GM04504 (cell line): ENCODE data around the gene NEK8.
A peak's percentile ranks its signal among the peaks of the same experiment; 100 is the strongest.
"Not testable (repeated sequence)": the region's sequence is repeated elsewhere in the genome, so short reads cannot be mapped to it uniquely, and the experiment has no call there.

Experiments
- DNase-seq: peaks from one replicate; pipeline ENCODE4 v3.0.0-alpha.2; 2012; ENCODE audit warnings: low read depth

NEK8 gene

DNA sequence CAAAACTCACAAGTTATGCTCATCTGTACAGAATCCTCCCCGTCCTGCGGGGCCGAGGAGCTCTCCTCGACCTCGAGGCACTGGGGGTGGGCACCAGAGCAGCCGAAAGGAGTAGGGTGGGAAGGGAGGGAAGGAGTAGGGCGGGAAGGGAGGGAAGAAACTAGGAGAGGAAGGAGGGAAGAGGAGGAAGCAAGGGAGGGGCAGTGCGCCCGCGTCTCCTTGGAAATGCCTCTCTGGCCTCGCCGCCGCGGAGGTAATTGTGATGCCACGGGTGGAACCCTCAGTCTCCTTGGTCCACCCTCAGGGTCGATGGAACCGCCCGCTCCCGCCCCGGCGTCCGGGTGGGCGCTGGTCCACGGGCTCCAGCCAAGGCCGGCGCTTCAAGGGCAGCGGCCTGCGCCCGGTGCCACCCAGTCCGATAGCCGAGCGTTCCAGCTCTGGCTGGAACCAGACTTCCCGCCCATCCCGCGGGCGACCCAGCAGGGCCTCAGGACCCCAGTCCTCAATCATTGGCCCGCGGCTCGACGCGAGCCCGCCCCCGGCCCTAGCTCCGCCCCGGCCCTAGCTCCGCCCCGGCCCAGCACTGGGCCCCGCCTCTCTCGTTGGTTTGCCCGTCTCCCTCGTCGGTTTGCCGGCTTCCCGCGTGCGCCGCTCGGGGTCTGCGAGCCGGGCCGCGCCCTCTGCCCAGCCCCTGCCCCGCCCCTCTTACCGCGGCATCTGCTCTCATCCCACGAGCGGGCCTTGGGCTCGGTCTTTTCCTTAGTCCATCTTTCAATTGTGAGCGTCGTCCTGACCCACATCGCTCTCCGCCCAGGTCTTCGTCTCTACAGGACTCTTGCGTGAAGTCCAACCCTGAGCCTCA, 17.5 kb upstream of the NEK8 start:
- DNase-seq: peak; percentile 68

DNA sequence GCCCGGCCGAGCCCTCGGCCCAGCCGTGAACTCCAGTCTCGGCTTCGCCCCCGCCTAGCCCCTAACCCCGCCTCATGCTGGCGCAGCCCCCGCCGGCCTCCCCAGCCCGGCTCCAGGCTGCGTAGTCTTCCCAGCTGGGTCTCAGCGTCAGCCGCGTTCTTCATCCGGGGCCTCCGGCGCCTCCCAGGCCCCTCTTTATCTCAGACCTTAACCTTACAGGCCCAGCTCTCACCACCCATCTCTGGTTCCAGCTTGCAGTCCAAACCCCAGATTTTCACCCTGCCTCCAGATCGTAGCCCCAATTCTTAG, 16.9 kb upstream of the NEK8 start, which contains the start of gene PROCA1:
Gene PROCA1 (minus strand): TSS at position 166 of the 309 bp plus-strand sequence. CDS start 228 bp downstream, outside the sequence.
- DNase-seq: no peak

DNA sequence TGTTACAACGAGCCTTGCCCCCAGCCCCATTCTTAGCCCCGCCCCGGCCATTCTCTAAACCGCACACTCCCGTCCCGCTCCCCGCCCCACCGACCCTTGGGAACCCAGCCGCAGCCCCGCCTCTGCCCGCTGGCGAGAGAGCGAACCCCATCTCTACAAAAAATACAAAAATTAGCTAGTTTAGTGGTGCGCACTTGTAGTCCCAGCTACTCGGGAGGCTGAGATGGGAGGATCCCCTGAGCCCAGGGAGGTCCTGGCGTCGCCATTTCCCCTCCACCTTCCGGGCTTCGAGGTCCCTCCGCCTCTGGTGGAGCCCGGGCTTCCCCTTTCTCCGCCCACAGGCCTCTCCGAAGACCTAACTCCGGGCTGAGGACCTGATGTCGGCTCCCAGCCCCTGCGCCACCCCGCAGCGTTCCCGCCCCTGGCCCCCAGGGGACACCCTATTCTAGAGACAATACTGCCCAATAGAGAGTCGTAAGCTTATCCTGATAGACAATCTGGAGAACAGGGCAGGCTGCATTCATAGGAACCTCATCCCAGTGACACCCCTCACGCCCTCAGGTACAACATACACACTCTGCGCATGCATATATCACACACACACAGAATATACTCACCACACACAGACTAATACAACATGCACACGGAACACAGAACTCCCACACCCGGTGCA, 16.4 kb upstream of the NEK8 start:
- no peak for DNase-seq

DNA sequence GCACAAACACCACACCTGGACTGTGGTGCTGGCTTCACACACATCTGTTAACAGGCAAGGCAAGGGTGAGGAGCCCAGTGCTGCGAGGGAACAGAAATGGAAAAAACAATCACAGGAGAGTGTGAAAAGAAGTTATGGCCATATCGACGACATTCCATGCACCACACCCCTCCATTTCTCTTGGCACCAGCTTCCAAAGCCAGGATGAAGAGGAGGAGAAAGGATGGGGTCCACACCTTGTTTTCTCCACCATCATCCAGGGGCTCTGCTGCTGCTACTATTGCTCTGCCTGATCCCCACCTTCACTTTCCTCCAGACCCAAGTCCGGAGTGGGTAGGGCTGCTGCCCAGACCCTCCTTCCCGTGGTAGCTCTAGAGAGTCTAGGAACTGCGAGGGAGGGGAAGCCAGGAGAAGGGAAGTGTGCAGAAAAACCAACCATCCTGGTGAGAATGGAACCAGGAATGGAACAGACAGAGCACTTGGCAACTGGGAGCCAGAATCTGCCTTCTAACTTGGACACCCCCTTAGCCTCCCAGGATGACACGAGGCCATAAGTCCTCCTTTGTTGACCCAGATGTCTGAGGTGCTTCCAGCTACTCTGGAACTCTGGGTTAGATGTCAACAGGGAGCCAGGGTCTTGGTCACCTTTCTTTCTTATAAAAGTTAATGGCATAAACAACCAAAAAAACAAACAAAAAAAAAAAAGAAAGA, 15.7 kb upstream of the NEK8 start:
- DNase-seq: no peak

DNA sequence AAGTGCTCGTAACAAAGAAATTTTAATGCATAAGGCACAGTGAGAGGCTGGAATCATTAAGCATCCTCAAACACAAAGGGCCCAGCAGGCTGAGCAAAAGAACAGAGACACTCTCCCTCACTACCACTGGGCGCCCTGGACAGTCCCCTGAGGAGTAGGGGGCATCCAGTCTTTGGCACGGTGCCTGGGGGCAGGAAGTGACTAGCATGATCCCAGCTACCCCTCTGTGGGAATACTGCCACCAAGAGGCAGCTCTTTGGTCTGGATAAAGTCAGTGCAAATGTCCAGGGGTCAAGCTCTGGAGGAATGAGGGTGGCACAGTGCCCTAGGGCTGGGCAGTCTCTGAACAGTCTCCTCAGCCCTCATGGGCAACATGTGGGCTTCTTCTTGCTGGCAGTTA, 14.3 kb upstream of the NEK8 start:
- no peak for DNase-seq

DNA sequence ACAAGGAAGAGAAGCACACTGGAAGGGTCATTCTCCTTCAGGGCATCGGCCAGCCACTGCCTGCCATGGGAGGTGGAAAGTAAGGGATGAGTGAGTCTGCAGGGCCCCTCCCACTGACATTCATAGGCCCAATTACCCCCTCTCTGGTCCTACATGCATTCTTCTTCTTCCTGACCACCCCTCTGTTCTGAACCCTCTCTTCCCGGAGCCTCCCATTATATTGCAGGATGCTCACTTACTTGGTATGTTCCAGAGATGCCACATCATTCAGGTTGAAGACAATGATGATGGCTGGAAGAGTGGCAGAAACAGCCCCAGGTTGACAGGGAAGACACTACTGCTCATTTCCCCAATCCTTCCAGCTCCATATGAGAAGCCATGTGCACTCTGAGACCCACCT, 13.4 kb upstream of the NEK8 start:
- DNase-seq: no peak

DNA sequence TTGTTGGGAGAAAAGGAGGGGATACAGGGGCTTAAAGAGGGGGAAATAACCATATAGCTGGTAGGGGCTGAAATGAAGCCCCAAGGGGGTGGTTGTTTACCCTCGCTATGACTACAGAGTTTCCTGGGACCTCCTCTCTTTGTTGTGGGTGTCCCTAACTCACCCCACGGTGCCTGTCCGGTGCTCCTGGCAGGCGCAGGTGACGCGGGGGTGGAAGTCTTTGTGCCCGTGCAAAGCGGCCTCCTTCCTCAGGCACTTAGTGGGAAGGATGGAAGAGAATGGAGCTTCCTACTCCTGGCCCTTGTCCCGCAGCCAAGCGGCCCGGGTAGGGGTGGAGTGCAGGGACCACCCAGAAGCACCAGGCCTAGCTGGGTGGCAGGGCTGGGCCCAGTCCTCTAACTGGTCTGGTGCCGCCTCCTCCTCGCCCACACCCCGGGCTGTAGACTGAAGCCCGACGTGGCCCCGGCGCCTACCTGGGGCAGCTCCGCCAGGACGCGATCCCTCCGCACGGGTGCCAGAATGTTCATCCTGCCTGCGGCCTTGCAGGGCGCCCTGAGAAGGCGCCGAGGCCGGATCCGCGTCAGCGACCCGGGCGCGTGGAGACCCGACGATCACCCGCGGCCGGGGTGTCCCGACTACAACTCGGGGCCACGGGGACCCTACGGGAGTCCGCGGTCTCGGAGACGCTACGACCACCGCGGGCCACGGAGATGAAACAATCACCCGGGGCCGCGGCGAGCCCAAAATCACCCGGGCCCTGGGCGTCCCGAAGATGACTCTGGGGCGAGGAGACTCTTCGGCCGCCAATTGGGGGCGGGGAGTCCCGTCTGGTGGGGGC, 11.6 kb upstream of the NEK8 start:
- peak; percentile 10 for DNase-seq

DNA sequence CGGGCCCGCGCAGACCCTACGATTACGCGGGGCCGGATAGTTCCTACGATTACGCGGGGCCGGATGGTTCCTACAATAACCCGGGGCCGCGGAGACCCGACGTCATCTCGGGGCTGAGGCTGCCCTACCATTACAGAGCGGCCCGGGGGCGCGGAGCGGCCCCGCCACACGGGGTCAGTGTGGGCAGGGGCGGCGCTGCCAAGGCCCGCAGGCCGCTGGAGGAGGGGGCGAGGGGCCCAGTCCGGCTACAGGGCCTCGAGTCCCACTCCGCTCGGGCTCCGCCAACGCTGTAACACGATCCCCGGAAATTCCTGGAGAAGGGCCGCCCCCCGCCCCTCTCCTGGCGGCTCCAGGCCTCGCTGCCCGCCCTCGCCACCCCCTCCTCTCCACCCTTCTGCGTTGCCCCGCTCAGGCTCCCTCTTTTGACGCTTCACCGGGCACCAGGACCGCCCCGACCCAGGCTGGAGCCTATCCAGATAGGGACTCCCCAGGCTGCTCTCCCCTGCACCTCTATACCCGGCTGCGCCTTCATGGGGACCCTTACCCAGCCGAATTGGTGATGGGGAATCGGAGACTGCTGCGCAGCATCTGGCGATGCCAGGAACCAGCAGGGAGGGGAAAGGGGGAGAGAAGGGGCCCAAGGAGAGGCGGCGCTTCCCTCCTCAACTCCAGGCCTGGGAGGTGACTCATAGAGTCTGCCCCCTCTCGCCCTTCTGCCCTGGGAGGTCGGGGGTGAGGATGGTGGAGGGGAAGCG, 10.8 kb upstream of the NEK8 start, which contains the start of gene RAB34:
Gene RAB34 (minus strand): TSS at position 291 of the 755 bp plus-strand sequence. CDS start 602 bp downstream, outside the sequence.
- peak; percentile 73 for DNase-seq

DNA sequence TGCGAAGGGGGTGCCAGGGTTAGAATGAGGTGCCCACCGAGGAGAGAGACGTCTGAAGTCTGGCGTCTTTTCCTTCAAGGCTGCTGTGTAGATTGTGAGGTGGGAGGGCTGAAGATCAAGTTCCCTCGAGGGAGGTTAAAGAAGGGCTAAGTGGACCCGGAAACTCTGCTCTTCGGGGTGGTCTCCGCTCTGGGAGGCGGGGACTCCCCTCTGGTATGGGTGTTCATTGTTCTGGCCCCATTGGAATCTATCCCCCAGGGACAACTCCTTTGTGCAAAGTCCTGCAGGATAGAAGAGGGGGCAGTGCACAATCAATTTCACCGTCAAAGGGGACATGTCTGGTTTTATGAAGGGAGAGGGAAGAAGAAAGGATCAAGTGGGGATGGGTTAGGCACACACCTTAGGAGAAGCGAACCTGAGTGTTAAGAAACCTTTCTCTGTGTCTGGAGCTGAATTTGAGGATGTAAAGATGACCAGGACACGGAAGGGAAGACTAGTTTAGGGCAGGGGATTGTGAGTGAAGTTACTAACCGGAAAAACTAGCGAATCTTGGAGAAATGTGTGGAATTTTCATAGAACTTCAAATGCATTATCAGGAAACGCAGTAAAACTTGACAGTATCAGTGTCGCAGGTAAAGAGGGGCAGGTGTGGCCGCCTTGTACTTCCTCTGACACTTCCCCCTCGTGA, 10.1 kb upstream of the NEK8 start:
- no peak for DNase-seq

DNA sequence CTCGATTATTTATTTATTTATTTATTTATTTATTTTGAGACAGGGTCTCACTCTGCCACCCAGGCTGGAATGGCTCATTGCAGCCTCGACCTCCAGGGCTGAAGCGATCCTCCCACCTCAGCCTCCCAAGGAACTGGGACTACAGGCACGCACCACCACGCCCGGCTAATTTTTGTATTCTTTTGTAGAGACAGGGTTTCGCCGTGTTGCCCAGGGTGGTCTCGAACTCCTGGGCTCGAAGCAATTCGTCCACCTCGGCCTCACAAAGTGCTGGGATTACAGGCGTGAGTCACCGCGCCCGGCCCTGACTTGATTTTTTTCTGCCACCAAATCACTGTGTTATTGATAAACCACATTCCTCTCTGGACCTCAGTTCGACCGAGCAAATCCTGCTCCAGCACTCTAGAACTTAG, 9.6 kb upstream of the NEK8 start:
- DNase-seq: no peak

DNA sequence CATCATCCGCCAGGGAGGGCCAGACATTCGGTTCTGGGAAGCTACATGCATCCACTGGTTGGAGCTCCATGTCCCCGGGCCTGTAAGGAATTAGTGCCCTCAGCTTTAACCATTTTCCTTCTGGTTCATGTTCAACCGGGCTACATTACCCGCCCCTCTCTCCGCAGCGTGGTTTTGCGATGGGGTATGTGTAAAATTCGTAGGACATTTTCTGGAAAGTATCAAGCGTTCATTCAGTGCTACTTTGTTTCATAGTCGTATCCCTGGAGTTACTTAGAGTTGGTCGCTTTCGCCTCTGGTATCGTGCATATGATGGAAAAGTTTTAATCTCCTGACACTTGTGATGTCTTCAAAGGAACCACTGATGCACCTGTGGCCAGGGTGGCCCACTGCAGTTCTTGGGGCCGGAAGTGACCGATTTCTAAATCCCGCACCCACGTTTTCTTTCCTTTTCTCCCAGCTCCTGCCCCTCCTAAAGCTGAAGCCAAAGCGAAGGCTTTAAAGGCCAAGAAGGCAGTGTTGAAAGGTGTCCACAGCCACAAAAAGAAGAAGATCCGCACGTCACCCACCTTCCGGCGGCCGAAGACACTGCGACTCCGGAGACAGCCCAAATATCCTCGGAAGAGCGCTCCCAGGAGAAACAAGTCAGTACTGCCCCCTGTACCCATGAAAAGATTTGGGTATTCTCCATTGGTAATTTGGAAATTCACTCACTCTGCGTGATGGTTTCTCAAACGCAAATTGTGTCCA, 8.2 kb upstream of the NEK8 start:
- DNase-seq: no peak

DNA sequence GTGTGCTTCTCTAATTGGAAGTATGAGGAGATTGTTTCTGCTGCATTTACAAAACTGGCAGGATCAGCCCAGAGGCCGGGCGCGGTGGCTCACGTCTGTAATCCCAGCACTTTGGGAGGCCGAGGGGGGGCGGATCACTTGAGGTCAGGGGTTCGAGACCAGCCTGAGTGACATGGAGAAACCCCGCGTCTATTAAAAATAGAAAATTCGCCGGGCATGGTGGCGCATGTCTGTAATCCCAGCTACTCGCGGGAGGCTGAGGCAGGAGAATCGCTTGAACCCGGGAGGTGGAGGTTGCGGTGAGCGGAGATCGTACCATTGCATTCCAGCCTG, 7.6 kb upstream of the NEK8 start:
- DNase-seq: not testable (repeated sequence)

DNA sequence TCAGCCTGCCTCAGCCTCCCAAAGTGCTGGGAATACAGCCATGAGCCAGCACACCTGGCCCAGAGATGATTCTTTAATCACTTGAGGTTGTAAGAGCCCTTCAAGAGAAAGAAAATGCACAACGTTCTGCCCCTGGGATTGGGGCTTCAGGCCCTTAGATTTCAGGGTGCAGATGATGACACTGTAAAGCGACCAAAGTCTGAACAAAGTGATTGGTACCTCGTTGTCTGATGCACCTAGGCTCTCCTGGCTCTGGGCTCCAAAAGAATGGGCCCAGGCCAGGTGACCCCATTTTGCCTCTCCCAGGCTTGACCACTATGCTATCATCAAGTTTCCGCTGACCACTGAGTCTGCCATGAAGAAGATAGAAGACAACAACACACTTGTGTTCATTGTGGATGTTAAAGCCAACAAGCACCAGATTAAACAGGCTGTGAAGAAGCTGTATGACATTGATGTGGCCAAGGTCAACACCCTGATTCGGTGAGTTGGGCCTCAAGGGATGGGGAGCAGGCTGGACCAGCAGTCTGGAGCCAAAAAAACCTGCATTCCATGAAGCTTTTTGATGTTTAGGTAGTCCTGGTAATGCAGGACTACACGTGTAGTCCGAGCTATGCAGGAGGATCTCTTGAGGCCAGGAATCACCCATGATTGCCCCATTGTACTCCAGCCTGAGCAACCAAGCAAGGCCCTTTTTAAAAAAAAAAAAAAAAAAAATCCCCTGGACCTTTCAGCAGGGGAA, 6.0 kb upstream of the NEK8 start:
- no peak for DNase-seq

DNA sequence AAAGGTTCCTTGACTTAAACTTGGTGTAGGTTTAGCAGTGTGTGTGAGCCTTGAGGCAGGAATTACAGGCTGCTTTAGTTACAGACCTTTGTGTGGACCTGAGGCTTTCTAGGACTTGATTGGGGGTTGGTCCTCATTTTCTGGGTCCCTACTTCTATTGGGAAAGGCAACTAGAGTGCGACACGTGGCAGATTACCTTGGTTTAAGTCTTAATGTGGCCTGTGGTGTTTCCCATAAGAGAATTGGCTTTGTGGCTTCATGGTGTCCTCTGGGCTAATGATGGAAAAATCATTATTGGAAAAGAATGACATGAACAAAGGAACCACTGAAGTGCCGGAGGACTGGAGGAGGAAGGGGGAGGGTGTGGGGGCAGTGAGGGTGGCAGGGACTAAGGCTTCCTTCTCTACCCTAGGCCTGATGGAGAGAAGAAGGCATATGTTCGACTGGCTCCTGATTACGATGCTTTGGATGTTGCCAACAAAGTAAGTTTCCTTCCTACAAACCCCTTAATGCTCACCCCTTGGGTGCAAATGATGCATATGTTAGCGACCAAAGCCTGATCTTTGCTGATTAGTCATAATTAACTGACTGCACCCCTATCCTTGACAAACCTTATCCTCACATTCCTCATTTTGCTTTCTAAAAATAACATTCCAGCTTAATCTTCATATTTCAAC, 5.3 kb upstream of the NEK8 start:
- DNase-seq: no peak

DNA sequence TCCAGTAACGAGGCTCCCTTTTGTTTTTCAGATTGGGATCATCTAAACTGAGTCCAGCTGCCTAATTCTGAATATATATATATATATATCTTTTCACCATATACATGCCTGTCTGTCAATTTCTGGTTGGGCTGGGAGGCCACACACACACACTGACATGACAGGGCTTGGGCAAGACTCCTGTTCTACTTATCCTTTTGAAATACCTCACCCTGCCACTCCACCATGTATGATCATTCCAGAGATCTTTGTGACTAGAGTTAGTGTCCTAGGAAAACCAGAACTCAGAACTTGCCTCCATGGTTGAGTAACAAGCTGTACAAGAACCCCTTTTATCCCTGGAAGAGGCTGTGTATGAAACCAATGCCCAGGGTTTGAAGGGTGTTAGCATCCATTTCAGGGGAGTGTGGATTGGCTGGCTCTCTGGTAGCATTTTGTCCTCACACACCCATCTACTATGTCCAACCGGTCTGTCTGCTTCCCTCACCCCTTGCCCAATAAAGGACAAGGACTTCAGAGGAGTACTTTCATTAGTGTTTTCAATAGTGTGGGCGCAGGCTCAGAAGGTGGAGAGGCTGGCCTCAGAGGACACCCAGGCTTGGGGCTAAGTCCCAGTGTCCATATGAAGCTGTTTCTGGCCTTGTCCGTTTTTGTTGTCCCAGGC, 4.6 kb upstream of the NEK8 start:
- DNase-seq: not testable (repeated sequence)

DNA sequence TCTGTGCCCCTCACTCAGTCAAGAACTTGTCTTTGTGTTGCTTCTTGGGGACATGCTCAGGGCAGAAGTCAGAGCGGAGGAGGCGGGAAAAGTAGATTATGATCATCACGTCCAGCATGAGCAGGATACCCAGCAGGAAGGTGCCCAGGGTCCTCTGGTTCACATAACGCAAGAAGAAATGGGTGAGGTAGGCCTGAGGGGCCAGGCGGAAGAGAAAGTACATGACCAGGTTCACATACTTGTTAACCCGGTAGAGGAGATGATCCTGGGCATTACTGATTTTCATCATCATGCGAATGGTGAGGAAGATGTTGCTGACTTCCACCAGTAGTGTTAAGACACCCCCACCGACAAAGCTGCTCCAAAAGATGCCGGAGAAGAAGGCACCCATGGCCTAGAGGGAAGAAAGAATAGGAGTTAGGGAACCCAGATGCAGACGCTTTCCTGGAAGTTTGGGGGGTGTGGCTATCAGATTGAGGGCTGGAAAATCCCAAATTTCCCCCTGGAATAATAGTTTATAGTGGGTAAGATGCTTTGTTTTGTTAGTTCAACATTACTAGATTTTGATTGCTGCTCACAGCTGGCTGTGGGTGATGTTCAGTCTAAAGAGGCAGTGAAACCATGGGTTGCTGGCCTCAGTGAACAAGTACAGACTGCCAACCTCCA, 4.0 kb upstream of the NEK8 start:
- no peak for DNase-seq

DNA sequence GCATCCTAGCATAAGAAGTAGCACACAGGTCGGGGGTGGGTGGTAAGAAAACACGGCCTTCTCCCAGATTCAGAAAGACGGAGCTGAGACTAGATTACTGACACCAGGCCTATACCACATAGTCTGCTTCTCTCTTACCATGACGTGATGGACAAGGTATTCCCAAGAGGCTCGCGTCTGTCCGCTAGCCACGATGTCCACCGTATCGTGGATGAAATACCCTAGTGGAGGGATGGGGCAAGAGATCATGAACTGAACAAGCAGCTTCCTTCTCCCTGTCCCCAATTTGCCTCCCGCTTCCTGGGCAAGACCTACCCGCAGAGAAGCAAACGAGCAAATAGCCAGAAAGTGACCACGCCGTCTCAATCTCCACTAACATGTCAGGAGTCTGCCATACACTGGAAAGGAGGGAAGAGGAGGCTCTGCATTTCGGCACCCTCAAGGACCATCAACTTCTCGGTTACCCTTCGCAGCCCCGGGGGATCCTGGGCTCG, 3.4 kb upstream of the NEK8 start:
- no peak for DNase-seq
